GM12878 (cell line): ENCODE data around the gene RASGRF1. TPM values are rescaled to one million over a fixed set of nuclear protein-coding genes. Genes with fewer than 3 reads are reported as not detected.

ENCODE experiments used
- ATF7 ChIP-seq: fragments of 450-650 bp; IDR thresholded peaks from 2 replicates; pipeline ENCODE4 v1.6.1; 2016; ENCODE audit warnings: low read depth, mild to moderate bottlenecking
- BACH1 ChIP-seq: fragments of 450-650 bp; IDR thresholded peaks from 2 replicates; pipeline ENCODE4 v1.6.1; 2017; ENCODE audit warnings: mild to moderate bottlenecking, borderline replicate concordance
- BHLHE40 ChIP-seq, 2 experiments: fragments of 450-650 bp in 1 of 2; IDR thresholded peaks; 2 replicates each; pipeline ENCODE4 v1.6.1; 2011 to 2017; ENCODE audit warnings: low read depth in 2 of 2, borderline replicate concordance in 1 of 2, improper control_type of control experiment in 1 of 2, low read length in 1 of 2, mild to moderate bottlenecking in 1 of 2
- E2F8 ChIP-seq: fragments of 450-650 bp; IDR thresholded peaks from 2 replicates; pipeline ENCODE4 v1.6.1; 2018; ENCODE audit warnings: mild to moderate bottlenecking, low read depth, moderate library complexity; ENCODE audit not compliant: partially characterized antibody
- E4F1 ChIP-seq: fragments of 450-650 bp; IDR thresholded peaks from 2 replicates; pipeline ENCODE4 v1.6.1; 2018; ENCODE audit warnings: borderline replicate concordance, mild to moderate bottlenecking; ENCODE audit not compliant: partially characterized antibody
- FOXK2 ChIP-seq: fragments of 450-650 bp; IDR thresholded peaks from 2 replicates; pipeline ENCODE4 v1.6.1; 2017; ENCODE audit warnings: mild to moderate bottlenecking, moderate library complexity
- HSF1 ChIP-seq: fragments of 150-350 bp; IDR thresholded peaks from 2 replicates; pipeline ENCODE4 v1.6.1; 2014; ENCODE audit warnings: mild to moderate bottlenecking, low read depth, low read length
- IKZF2 ChIP-seq, 2 experiments: fragments of 450-650 bp; IDR thresholded peaks; 2 replicates each; pipeline ENCODE4 v1.6.1; 2017; ENCODE audit warnings: mild to moderate bottlenecking in 2 of 2, moderate library complexity in 2 of 2
- MLLT1 ChIP-seq: fragments of 450-650 bp; IDR thresholded peaks from 2 replicates; pipeline ENCODE4 v1.6.1; 2016; ENCODE audit warnings: mild to moderate bottlenecking
- NKRF ChIP-seq: fragments of 450-650 bp; conservative IDR thresholded peaks from 2 replicates; pipeline ENCODE4 v1.6.1; 2017; ENCODE audit warnings: mild to moderate bottlenecking, moderate library complexity
- RELB ChIP-seq: fragments of 450-650 bp; IDR thresholded peaks from 2 replicates; pipeline ENCODE4 v1.6.1; 2017; ENCODE audit warnings: low read depth, mild to moderate bottlenecking, moderate library complexity
- RFX5 ChIP-seq: IDR thresholded peaks from 2 replicates; pipeline ENCODE4 v1.6.1; 2011; ENCODE audit warnings: low read depth, low read length, improper control_type of control experiment
- RUNX3 ChIP-seq: IDR thresholded peaks from 2 replicates; pipeline ENCODE4 v1.6.1; 2012; ENCODE audit warnings: low read length, inconsistent platforms
- SIX5 ChIP-seq: IDR thresholded peaks from 2 replicates; pipeline ENCODE4 v1.6.1; 2011; ENCODE audit warnings: mild to moderate bottlenecking, low read depth, low read length, moderate library complexity; ENCODE audit not compliant: severe bottlenecking
- TCF3 ChIP-seq: IDR thresholded peaks from 2 replicates; pipeline ENCODE4 v1.6.1; 2012; ENCODE audit warnings: low read depth, mild to moderate bottlenecking, low read length, borderline replicate concordance; ENCODE audit not compliant: insufficient read depth
- ZNF217 ChIP-seq: fragments of 450-650 bp; IDR thresholded peaks from 2 replicates; pipeline ENCODE4 v1.6.1; 2017; ENCODE audit warnings: antibody characterized with exemption, mild to moderate bottlenecking
- polyA plus RNA-seq, 11 experiments: library from polyadenylated mRNA; depleted of rRNA in 4 of 11; unstranded in 6 of 11; stranded (reverse) in 5 of 11; fragments of >200 nt; fragmentation: Nextera tagmentation in 4 of 11; fragmentation: Illumina TruSeq in 1 of 11; extraction: Ambion mirVana in 4 of 11; extraction: Trizol in 1 of 11; gene quantifications; 1 replicate in 1 of 11; 2 replicates in 10 of 11; pipeline versions ENCODE4 v1.2.1 to v1.2.3, GENCODE V29; 2011 to 2016; ENCODE audit warnings: inconsistent platforms in 2 of 11, missing spikeins in 2 of 11, low read depth in 1 of 11
- total RNA-seq, 4 experiments: library from RNA; depleted of rRNA in 3 of 4; stranded (reverse); fragments of >200 nt in 3 of 4; fragmentation: Illumina TruSeq in 1 of 4; extraction: Trizol in 1 of 4; gene quantifications; 2 replicates each; pipeline versions ENCODE4 v1.2.1 to v1.2.3, GENCODE V29; 2013 to 2021

The RASGRF1 gene
- total and polyA plus RNA-seq, 10 of the 15 experiments (the other 5 are each of a cell fraction or from before 2014, with no cell fraction given) = 0.20 to 1.9 (median 0.86) TPM

GRCh38 chr15:78992416-78993256 lies 97.9 kb downstream of the RASGRF1 start (continued):
- no peak for TF ChIP-seq E2F8
- no peak for TF ChIP-seq HSF1
- TF ChIP-seq TCF3 = 0 out of 2 replicates have a peak, but pooled peaks have one; percentile 15
- TF ChIP-seq ATF7 = peak; percentile 85
- TF ChIP-seq SIX5 = no peak
- peak; percentile 38 to 58; a peak in 2 of 4 replicates for TF ChIP-seq IKZF2 (IDR thresholded peaks at IDR 0.05)
- TF ChIP-seq RUNX3 = peak; percentile 80
- 0 out of 2 replicates have a peak, but pooled peaks have one; percentile 25 for TF ChIP-seq ZNF217
- TF ChIP-seq FOXK2 = no peak
- peak; percentile 91 for TF ChIP-seq MLLT1
- TF ChIP-seq RFX5 = no peak
- TF ChIP-seq NKRF = no peak
- peak; percentile 22 to 61; a peak in 2 of 4 replicates for TF ChIP-seq BHLHE40 (IDR thresholded peaks at IDR 0.05; ENCODE audit: borderline replicate concordance in 1 of 2, low read depth in 2 of 2, low read length in 1 of 2)
- TF ChIP-seq BACH1 = no peak
- peak; percentile 32; the same call in 1 of the 2 replicates for TF ChIP-seq RELB
- TF ChIP-seq E4F1 = peak; percentile 12
